Astrocyte (in vitro differentiated cells and primary cell): ENCODE results near the gene PRR16. TPM values are rescaled to one million over a fixed set of nuclear protein-coding genes. Genes with fewer than 3 reads are reported as not detected.

Experiments used
- DNase-seq: peaks from one replicate; pipeline ENCODE4 v3.0.0-alpha.2; 2010; ENCODE audit warnings: low read depth
- FAIRE-seq: peaks from 2 replicates; lab custom pipeline; 2011; peaks lifted over from hg19 to GRCh38; lab: Jason Lieb, UNC
- H2AFZ ChIP-seq: 2 replicates; pipeline ENCODE4 v1.6.0; 2012; ENCODE audit warnings: low read depth, low read length, inconsistent platforms
- H3K27ac ChIP-seq: 2 replicates; pipeline ENCODE4 v1.5.1; 2011; ENCODE audit warnings: low read depth, low read length, inconsistent platforms
- H3K27me3 ChIP-seq: 2 replicates; pipeline ENCODE4 v1.6.0; 2011; ENCODE audit warnings: low read length, inconsistent platforms; ENCODE audit not compliant: insufficient read depth
- H3K36me3 ChIP-seq: 2 replicates; pipeline ENCODE4 v1.5.1; 2011; ENCODE audit warnings: low read length, inconsistent platforms; ENCODE audit not compliant: insufficient read depth
- H3K4me1 ChIP-seq: 2 replicates; pipeline ENCODE4 v1.5.1; 2011; ENCODE audit warnings: low read length, inconsistent platforms; ENCODE audit not compliant: insufficient read depth
- H3K4me2 ChIP-seq: 2 replicates; pipeline ENCODE4 v1.6.0; 2012; ENCODE audit warnings: low read length, inconsistent platforms
- H3K4me3 ChIP-seq: 2 replicates; pipeline ENCODE4 v1.5.1; 2011; ENCODE audit warnings: low read depth, mild to moderate bottlenecking, low read length, inconsistent platforms; ENCODE audit not compliant: insufficient read depth
- H3K79me2 ChIP-seq: 2 replicates; pipeline ENCODE4 v1.6.0; 2012; ENCODE audit warnings: mild to moderate bottlenecking, low read length, inconsistent platforms; ENCODE audit not compliant: insufficient read depth
- H3K9ac ChIP-seq: 2 replicates; pipeline ENCODE4 v1.6.0; 2012; ENCODE audit warnings: mild to moderate bottlenecking, low read length, inconsistent platforms
- H3K9me3 ChIP-seq: 2 replicates; pipeline ENCODE4 v1.5.1; 2012; ENCODE audit warnings: low read depth, mild to moderate bottlenecking, low read length, inconsistent platforms; ENCODE audit not compliant: insufficient read depth
- H4K20me1 ChIP-seq: 2 replicates; pipeline ENCODE4 v1.6.0; 2012; ENCODE audit warnings: low read length, inconsistent platforms; ENCODE audit not compliant: insufficient read depth
- H3K27ac Mint-ChIP-seq: one replicate; pipeline ENCODE4 v1.8.0; 2021; ENCODE audit warnings: mild to moderate bottlenecking, mixed read lengths; ENCODE audit not compliant: unreplicated experiment
- H3K27me3 Mint-ChIP-seq: one replicate; pipeline ENCODE4 v1.8.0; 2021; ENCODE audit warnings: low read depth, mixed read lengths; ENCODE audit not compliant: unreplicated experiment
- H3K36me3 Mint-ChIP-seq: one replicate; pipeline ENCODE4 v1.8.0; 2021; ENCODE audit warnings: low read depth, mixed read lengths; ENCODE audit not compliant: unreplicated experiment
- H3K4me1 Mint-ChIP-seq: one replicate; pipeline ENCODE4 v1.8.0; 2021; ENCODE audit warnings: low read depth, mixed read lengths; ENCODE audit not compliant: unreplicated experiment
- H3K4me3 Mint-ChIP-seq: one replicate; pipeline ENCODE4 v1.8.0; 2021; ENCODE audit warnings: mild to moderate bottlenecking, moderate library complexity, mixed read lengths; ENCODE audit not compliant: unreplicated experiment
- H3K9me3 Mint-ChIP-seq: one replicate; pipeline ENCODE4 v1.8.0; 2021; ENCODE audit warnings: mild to moderate bottlenecking, mixed read lengths; ENCODE audit not compliant: unreplicated experiment
- EZH2 ChIP-seq: IDR thresholded peaks from 2 replicates; pipeline ENCODE4 v1.6.1; 2012; ENCODE audit warnings: mild to moderate bottlenecking, low read length, inconsistent platforms; ENCODE audit not compliant: insufficient read depth
- total RNA-seq: library from RNA; stranded (reverse); gene quantifications from 2 replicates; pipeline ENCODE4 v1.2.1, GENCODE V29; 2021
- TF ChIP-seq, protein P1 (sequence below): IDR thresholded peaks from 2 replicates; pipeline ENCODE4 v1.5.1; 2011; ENCODE audit warnings: low read depth, mild to moderate bottlenecking, inconsistent platforms, low read length, moderate library complexity; ENCODE audit not compliant: insufficient read depth

The PRR16 gene
- total RNA-seq, 1 donor from 2014 or later: 9.1 TPM

DNA sequence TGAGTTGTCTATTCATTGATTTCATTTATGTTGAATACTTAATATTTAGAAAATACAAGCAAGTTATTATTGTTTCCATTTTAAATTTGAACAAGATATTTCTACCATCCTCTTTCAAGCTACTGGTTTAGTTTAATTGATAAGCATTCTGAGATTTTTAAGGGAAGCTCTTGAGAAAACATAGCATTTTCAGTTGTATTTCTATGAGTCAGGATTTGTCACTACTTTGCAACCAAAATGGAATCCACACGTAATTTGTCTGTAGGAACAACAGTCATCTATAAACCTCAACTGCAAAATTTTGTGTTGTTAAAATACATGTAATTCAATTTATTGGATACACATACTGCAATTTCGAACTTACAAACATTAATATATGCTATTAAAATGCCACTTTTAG, 74.0 kb downstream of the PRR16 start:
- peak overlapping the region; percentile 86 for H3K27ac ChIP-seq
- no peaks in the 10 kb centered on the region for H3K9me3 Mint-ChIP-seq
- H3K9me3 ChIP-seq: no peaks in the 10 kb centered on the region
- H3K4me1 Mint-ChIP-seq: peaks cover 15% of the 10 kb centered on the region
- FAIRE-seq (no peak), DNase-seq (peak; percentile 78)
- no peak for TF ChIP-seq EZH2
- TF ChIP-seq, protein P1, sequence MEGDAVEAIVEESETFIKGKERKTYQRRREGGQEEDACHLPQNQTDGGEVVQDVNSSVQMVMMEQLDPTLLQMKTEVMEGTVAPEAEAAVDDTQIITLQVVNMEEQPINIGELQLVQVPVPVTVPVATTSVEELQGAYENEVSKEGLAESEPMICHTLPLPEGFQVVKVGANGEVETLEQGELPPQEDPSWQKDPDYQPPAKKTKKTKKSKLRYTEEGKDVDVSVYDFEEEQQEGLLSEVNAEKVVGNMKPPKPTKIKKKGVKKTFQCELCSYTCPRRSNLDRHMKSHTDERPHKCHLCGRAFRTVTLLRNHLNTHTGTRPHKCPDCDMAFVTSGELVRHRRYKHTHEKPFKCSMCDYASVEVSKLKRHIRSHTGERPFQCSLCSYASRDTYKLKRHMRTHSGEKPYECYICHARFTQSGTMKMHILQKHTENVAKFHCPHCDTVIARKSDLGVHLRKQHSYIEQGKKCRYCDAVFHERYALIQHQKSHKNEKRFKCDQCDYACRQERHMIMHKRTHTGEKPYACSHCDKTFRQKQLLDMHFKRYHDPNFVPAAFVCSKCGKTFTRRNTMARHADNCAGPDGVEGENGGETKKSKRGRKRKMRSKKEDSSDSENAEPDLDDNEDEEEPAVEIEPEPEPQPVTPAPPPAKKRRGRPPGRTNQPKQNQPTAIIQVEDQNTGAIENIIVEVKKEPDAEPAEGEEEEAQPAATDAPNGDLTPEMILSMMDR: no peak
- H3K36me3 ChIP-seq: no peaks in the 10 kb centered on the region
- no peaks in the 10 kb centered on the region for H3K27me3 ChIP-seq
- H3K4me3 Mint-ChIP-seq: no peak overlapping the region
- H3K4me2 ChIP-seq: peak overlapping the region; percentile 71
- peak overlapping the region; percentile 69 for H3K27ac Mint-ChIP-seq
- no peaks in the 10 kb centered on the region for H3K36me3 Mint-ChIP-seq
- peak overlapping the region; percentile 6 for H2AFZ ChIP-seq
- peak overlapping the region; percentile 73 for H3K9ac ChIP-seq
- peaks cover 13% of the 10 kb centered on the region for H3K4me1 ChIP-seq
- no peaks in the 10 kb centered on the region for H4K20me1 ChIP-seq
- H3K79me2 ChIP-seq: peaks cover 22% of the 10 kb centered on the region
- H3K4me3 ChIP-seq: no peak overlapping the region
- H3K27me3 Mint-ChIP-seq: no peaks in the 10 kb centered on the region

DNA sequence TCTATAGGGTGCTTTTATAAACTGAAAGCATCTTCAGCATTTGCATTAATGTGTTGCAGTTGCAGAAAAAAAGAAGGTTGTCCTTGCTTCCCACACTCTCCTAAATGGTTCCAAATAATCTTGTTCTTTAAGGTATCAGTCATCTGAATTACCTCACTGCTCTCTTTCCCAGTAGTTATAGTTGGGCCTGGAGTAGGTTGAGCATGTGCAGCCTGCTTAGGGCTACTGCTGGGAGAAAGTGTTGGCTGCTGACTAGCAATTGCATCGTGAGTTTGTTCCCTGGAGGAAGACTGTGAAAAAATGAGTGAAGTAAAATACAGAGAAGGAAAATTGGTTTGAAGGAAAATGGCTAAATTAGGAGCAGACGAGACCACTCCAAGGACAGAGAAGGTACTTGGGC, 74.5 kb downstream of the PRR16 start:
- H3K4me2 ChIP-seq: peak overlapping the region; percentile 71
- no peaks in the 10 kb centered on the region for H3K9me3 ChIP-seq
- no peak overlapping the region for H3K4me3 ChIP-seq
- peak overlapping the region; percentile 86 for H3K27ac ChIP-seq
- no peaks in the 10 kb centered on the region for H3K36me3 ChIP-seq
- H2AFZ ChIP-seq: peak overlapping the region; percentile 6
- no peak for FAIRE-seq
- H3K4me1 Mint-ChIP-seq: peaks cover 15% of the 10 kb centered on the region
- no peaks in the 10 kb centered on the region for H4K20me1 ChIP-seq
- peak overlapping the region; percentile 1 for H3K4me3 Mint-ChIP-seq
- no peaks in the 10 kb centered on the region for H3K9me3 Mint-ChIP-seq
- H3K27me3 Mint-ChIP-seq: no peaks in the 10 kb centered on the region
- peak; percentile 68 for DNase-seq
- H3K4me1 ChIP-seq: peaks cover 13% of the 10 kb centered on the region
- no peak for TF ChIP-seq EZH2
- TF ChIP-seq, protein P1: no peak
- H3K36me3 Mint-ChIP-seq: no peaks in the 10 kb centered on the region
- no peaks in the 10 kb centered on the region for H3K27me3 ChIP-seq
- peak overlapping the region; percentile 73 for H3K9ac ChIP-seq
- peak overlapping the region; percentile 89 for H3K27ac Mint-ChIP-seq
- H3K79me2 ChIP-seq: peaks cover 26% of the 10 kb centered on the region

DNA sequence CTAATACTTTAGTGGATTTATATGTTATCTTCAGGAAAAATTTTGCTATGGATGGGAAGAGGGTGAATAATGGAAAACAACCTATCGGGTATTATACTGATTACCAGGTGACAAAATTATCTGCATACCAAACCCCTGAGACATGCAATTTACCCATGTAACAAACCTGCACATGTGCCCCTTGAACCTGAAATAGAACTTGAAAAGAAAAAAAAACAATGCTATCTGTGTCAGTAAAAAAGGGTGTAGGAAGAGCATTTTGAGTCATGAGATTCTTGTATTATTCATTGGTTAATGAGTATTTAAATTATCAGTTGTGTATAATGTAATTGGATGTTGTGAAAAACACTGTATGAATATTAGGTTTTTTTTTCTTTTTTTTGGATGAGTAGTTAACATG, 75.4 kb downstream of the PRR16 start:
- TF ChIP-seq EZH2: no peak
- TF ChIP-seq, protein P1: no peak
- no peak overlapping the region for H3K4me3 ChIP-seq
- no peak overlapping the region for H3K4me2 ChIP-seq
- no peaks in the 10 kb centered on the region for H4K20me1 ChIP-seq
- H2AFZ ChIP-seq: no peak overlapping the region
- no peak overlapping the region for H3K27ac ChIP-seq
- no peak overlapping the region for H3K9ac ChIP-seq
- no peaks in the 10 kb centered on the region for H3K36me3 ChIP-seq
- peaks cover 17% of the 10 kb centered on the region for H3K4me1 ChIP-seq
- no peaks in the 10 kb centered on the region for H3K9me3 ChIP-seq
- H3K27me3 ChIP-seq: no peaks in the 10 kb centered on the region
- Mint-ChIP-seq H3K36me3 (no peaks in the 10 kb centered on the region), H3K4me3 (no peak overlapping the region), H3K27ac (peak overlapping the region; percentile 75), H3K9me3 (no peaks in the 10 kb centered on the region), H3K4me1 (peaks cover 17% of the 10 kb centered on the region), H3K27me3 (no peaks in the 10 kb centered on the region)
- peaks cover 30% of the 10 kb centered on the region for H3K79me2 ChIP-seq
- FAIRE-seq (no peak), DNase-seq (peak; percentile 40)
